ENCODE data around the gene TNK2. TPM values are rescaled to one million over a fixed set of nuclear protein-coding genes. Genes with fewer than 3 reads are reported as not detected.
A peak's percentile ranks its signal among the peaks of the same experiment; 100 is the strongest.

The TNK2 gene
- total RNA-seq, 2 donors from 2014 or later, result 26.5 to 38.6 TPM

GRCh38 chr3:195893516-195893915, 14.8 kb downstream of the TNK2 start:
- peak overlapping the region; percentile 90 to 97 for H3K27ac ChIP-seq
- peaks cover 0 to 93% of the 10 kb centered on the region in 2 donors for H3K4me1 ChIP-seq
- no peak overlapping the region for H3K4me3 ChIP-seq
- no peak for TF ChIP-seq CTCF (IDR thresholded peaks at IDR 0.05)
- H3K9me3 ChIP-seq, result no peaks in the 10 kb centered on the region
- no peaks in the 10 kb centered on the region for H3K27me3 ChIP-seq
- DNase-seq (ENCODE audit: low spot score), result no peak
- no peaks in the 10 kb centered on the region for H3K36me3 ChIP-seq

- H3K36me3 ChIP-seq, result no peaks in the 10 kb centered on the region
- no peaks in the 10 kb centered on the region for H3K9me3 ChIP-seq
- peaks cover 0 to 94% of the 10 kb centered on the region in 2 donors for H3K4me1 ChIP-seq
- TF ChIP-seq CTCF (IDR thresholded peaks at IDR 0.05), result no peak
- peak overlapping the region in 1 of 2 donors; percentile 52 for H3K4me3 ChIP-seq
- H3K27ac ChIP-seq, result peak overlapping the region; percentile 90 to 97
- H3K27me3 ChIP-seq, result no peaks in the 10 kb centered on the region
- DNase-seq (ENCODE audit: low spot score), result no peak
Observed at GRCh38 chr3:195893044-195893395, 15.3 kb downstream of the TNK2 start.

GRCh38 chr3:195892105-195893043, 16.0 kb downstream of the TNK2 start:
- Histone ChIP-seq H3K4me3 (peak overlapping the region; percentile 41 to 52), H3K9me3 (no peaks in the 10 kb centered on the region), H3K27ac (peak overlapping the region; percentile 90 to 97), H3K4me1 (peaks cover 0 to 94% of the 10 kb centered on the region in 2 donors), H3K36me3 (no peaks in the 10 kb centered on the region), H3K27me3 (no peaks in the 10 kb centered on the region)
- no peak for TF ChIP-seq CTCF (IDR thresholded peaks at IDR 0.05)
- peak; percentile 77 for DNase-seq (ENCODE audit: low spot score)

GRCh38 chr3:195891431-195892104, 16.8 kb downstream of the TNK2 start:
- H3K27ac ChIP-seq, result peak overlapping the region; percentile 90 to 97
- no peaks in the 10 kb centered on the region for H3K9me3 ChIP-seq
- no peak for DNase-seq (ENCODE audit: low spot score)
- peaks cover 0 to 94% of the 10 kb centered on the region in 2 donors for H3K4me1 ChIP-seq
- H3K36me3 ChIP-seq, result no peaks in the 10 kb centered on the region
- no peaks in the 10 kb centered on the region for H3K27me3 ChIP-seq
- TF ChIP-seq CTCF (IDR thresholded peaks at IDR 0.05), result no peak
- peak overlapping the region; percentile 41 to 52 for H3K4me3 ChIP-seq

- Histone ChIP-seq H3K36me3 (no peaks in the 10 kb centered on the region), H3K4me3 (peak overlapping the region in 1 of 2 donors; percentile 25), H3K9me3 (no peaks in the 10 kb centered on the region), H3K27ac (peak overlapping the region; percentile 66 to 97), H3K27me3 (no peaks in the 10 kb centered on the region), H3K4me1 (peaks cover 0 to 96% of the 10 kb centered on the region in 2 donors)
- TF ChIP-seq CTCF (IDR thresholded peaks at IDR 0.05), result no peak
- no peak for DNase-seq (ENCODE audit: low spot score)
Observed at GRCh38 chr3:195889870-195890295, 18.5 kb downstream of the TNK2 start.

All from right atrium auricular region (tissue), 2 donors.